Stimulated activated CD4-positive, alpha-beta T cell treated with anti-CD3 and anti-CD28 coated beads, Interleukin-2, amount 100 ng/mL, for 4 hours (primary cell): Measurements from ENCODE around the gene SLC27A2.

Source experiments
- DNase-seq: peaks from one replicate; pipeline ENCODE4 v3.0.0-alpha.2; 2020; ENCODE audit warnings: low read depth

Gene SLC27A2

DNA sequence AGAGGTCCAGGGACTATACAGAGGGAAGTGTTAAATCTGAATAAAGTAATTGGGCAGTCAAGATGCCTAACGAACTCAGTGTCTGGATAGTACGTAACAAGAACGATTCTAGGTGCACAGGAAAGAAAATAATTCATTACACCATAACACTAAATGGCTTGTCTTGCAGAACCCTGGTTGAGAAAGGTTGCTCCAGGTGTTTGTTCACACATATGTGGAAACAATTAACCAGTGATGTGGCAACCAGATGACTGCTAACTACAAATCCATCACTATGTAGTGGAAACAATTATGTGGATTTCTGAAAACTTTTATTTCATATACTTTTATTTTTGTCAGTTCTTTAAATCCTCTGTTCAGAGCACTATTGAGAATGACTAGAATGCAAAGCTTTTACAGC, 93.9 kb downstream of the SLC27A2 start:
- no peak for DNase-seq

DNA sequence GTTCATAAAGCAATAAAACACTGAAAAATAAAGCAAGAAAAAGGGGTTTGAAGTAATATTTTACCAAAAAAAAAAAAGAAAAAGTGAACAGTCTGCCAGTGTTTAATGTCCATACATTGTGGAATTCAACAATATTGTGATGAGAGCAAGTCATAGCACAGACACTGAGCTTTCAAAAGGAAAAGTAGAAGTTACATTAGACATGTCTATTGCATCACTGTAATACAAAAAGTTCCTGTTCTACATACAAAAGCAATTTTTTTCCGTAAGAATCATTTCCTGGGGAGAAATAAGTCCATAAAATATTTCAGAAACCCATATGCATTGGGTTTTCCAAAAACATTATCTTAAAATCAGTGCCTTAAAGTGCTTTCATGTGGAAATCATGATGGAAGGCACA, 95.4 kb downstream of the SLC27A2 start:
- no peak for DNase-seq

DNA sequence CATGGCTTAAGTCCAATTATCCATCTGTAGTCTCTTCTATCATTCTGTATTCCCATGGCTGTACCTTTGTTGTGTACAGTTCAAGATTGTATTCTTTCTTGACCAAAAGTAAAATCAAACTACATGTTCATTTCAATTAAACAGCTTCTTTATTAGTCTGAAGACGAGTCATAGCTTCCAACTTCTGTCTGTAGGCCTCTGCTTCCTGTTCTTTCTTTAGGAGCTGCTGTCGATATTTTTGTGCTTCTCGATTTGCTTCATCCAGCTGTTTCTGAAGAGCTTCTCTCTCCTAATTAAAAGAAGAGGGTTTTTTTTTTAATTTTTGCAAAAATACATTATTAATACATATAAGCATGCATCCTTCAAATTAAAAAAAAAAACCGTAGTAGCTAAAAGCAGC, 96.5 kb downstream of the SLC27A2 start:
- DNase-seq = no peak

DNA sequence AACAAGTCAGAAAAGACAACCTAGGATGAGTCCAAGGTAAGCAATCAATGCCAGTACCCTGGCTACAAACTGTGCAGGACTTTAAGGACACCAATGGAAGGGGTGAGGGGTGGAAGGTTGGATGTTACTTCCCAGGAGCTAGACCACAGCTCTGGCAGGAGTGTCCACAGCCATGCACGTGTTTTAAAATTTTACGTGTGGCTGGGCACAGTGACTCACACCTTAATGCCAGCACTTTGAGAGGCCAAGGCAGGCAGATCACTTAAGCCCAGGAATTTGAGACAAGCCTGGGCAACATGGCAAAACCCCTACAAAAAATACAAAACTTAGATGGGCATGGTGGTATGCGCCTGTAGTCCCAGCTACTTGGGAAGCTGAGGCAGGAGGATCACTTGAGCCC, 98.3 kb downstream of the SLC27A2 start:
- DNase-seq = no peak

DNA sequence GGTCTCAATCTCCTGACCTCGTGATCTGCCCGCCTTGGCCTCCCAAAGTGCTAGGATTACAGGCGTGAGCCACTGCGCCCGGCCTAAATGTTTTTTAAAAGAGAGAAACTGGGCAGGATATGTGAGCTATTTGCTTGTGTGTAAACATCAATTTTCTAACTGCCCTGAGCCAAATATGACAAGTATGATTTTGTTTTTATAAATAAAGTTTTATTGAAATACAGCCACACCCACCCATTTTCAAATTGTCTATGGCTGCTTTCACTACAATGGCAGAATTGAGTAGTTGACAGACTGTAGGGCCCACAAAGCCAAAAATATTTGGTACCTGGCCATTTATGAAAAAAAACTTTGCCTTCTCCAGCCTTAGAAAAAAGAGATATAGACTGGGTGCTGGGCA, 99.4 kb downstream of the SLC27A2 start:
- DNase-seq = no peak
